Measurements from ENCODE around the gene CTNNA1.
"Not testable (repeated sequence)": the region's sequence is repeated elsewhere in the genome, so short reads cannot be mapped to it uniquely, and the experiment has no call there.

CTNNA1 gene

GRCh38 chr5:138722544-138723177 lies 30.6 kb upstream of the CTNNA1 start:
- in situ Hi-C loops (cut with MboI; ENCODE audit: low sequenced_read_pairs), result no loop called here

DNA sequence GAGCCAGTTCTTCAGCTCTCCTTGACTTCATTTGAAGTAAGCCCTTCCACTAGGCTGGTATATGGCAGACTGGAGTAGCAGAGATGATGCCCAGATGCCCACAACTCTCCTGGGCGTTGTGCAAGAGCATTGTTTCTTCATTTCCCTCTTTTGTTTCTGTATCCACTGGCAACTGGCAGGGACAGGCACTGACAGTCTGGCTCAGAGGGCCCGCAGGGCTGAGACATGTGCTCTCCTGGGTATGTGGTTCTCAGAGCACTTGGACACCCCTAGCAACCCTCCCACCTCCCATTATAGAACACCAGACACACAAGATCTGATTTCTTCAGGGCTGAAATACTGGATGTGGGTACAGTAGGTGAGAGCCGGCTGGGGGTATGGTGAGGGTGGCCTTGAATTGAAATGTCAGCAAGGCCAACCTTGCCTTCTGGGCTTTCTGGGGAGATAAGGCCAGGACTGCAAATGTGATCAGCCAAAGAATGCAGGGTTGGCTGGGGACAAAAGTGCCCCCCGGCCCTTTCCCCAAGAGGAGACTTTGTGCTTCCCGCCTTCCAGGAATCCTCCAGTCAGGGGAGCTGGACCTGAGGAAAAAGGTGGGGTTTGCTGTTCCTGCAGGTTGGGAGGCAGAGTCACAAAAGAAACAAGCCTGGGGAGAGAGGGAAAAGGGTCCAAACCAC lies 28.6 kb upstream of the CTNNA1 start:
- in situ Hi-C loops (cut with MboI; ENCODE audit: low sequenced_read_pairs), result no loop called here

- in situ Hi-C loops (cut with MboI; ENCODE audit: low sequenced_read_pairs), result no loop called here
Observed at GRCh38 chr5:138725153-138725817, 27.9 kb upstream of the CTNNA1 start.

DNA sequence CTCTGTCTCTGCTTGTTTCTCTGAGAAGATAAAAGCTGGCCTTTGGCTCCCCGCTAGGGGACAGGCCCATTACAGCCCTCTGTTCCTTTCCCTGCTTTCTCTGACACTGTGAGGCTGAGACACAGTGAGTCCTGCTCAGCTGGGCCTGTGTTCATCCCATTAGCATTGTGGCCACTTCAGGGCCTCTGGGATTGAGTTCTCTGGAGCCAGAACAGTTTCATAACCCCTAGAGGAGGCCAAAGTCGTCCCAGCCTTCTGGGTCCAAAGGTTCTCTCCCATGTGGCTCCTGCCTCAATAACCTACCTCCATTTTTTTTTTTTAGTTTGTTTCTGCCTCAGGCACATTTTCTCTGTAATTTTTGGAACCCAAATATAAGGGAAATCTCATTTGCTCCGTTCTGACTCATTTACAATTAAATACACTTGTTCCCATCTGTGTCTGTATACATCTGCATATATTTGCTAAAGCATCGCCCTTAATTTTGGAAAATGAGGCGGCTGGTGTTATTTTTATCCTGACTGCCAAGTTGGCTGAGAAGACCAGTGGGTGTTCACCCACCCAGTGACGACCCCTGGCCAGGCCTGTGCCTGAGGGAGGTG lies 27.3 kb upstream of the CTNNA1 start:
- in situ Hi-C loops (cut with MboI; ENCODE audit: low sequenced_read_pairs), result no loop called here

DNA sequence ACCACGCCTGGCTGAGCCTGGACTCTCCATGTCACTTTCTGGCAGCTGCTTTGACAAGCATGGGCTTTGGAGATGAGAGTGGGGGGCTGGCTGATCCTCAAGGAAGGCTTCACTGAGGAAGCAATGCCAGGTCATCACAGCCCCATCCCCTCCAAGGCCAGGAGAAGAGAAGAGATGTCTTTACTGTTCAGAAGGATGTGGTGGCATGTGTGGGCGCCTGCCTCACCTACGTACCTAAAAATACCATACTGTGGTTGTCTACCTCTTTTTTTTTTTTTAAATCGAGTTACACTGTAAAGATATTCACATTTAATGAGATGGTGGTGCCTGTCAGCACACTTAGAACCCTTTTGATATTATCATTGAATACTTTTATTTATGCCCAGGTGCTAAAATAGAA lies 26.4 kb upstream of the CTNNA1 start:
- in situ Hi-C loops (cut with MboI; ENCODE audit: low sequenced_read_pairs), result no loop called here

GRCh38 chr5:138730496-138730895 lies 22.7 kb upstream of the CTNNA1 start:
- in situ Hi-C loops (cut with MboI; ENCODE audit: low sequenced_read_pairs), result not testable (repeated sequence)

- in situ Hi-C loops (cut with MboI; ENCODE audit: low sequenced_read_pairs), result no loop called here
Observed at GRCh38 chr5:138732466-138732865, 20.8 kb upstream of the CTNNA1 start.

DNA sequence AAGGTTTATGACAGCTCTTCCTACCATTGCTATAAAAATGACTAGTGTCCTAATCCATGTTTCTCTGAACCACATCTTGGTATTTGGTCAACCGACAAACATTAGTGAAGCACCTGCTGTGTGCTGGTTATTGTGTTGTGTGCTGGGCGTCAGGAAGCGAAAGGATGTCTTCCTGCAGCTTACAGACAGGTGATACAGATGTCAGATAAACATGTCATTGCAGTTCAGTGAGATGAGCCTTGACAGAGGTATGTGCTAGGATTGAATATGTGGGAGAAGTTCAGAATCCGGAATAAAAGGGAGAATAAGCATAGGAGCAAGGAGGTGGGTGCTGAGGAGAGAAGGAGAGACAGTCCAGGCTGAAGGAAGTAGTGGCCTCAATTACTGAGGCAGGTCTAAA lies 20.3 kb upstream of the CTNNA1 start:
- in situ Hi-C loops (cut with MboI; ENCODE audit: low sequenced_read_pairs), result no loop called here

DNA sequence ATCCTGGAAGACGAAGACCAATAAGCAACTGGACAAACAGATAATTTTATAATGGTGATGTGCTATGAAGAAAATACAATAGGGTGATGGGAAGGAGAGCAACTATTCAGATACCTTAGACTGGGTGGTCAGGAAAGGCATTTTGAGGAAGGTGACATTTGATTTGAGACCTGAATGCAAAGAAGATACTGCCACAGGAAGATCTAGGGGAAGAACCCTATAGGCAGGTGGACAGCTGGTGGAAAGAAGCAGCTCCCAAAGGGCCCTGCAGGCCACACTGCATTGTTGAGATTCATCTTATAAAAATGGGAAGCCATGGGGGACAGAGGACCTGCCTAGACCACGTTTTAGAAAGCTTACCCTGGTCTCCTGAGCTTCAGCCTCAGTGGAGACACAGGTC lies 19.7 kb upstream of the CTNNA1 start:
- in situ Hi-C loops (cut with MboI; ENCODE audit: low sequenced_read_pairs), result no loop called here

DNA sequence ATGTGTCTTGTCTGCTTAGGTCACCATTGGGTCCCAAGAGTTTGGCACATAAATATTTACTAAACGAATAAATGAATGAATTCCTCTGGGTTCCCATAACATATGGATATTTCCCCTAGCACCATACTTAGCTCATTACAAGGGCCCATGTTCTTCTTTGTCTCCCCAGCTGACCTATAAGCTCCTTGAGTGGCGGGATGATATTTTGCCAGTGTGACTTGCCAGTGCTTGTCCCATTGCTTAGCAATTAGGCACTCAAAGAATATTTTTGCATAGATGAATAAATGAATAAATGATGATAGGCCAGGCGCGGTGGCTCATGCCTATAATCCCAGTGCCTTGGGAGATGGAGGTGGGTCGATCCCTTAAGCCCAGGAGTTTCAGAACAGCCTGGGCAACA lies 16.9 kb upstream of the CTNNA1 start:
- in situ Hi-C loops (cut with MboI; ENCODE audit: low sequenced_read_pairs), result no loop called here

DNA sequence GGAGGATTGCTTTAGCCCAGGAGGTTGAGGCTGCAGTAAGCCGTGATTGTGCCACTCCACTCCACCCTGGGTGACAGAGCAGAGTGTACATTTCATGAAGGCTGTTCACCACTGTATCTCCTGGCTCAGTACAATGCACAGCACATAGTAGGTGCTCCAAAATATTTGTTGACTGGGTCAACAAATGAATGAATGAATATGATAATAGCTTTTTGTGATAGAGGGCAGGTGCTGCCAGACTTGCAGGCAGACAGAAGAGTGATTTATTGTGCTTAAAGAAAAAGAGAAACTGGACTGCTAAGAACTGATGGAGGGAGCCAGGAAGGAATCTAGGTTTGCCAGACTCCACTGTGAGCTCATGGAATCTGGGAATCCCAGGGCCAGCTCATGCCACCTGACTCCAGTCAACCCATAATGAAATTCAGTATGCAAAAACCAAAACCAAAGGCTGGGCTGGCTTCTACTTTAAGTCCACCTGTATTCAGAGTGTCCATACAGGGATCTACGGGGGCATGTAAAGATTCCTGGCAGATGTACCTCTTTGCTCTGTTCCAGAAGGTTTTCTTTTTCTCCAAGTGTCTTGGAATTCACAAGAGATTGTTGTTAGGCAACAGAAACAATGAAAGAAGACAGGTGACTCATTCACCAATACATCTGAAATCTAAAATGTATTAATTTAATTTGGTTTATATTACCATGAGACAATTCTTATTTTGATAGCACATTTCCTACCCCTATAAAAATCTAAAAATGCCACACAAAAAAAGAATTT lies 15.5 kb upstream of the CTNNA1 start:
- in situ Hi-C loops (cut with MboI; ENCODE audit: low sequenced_read_pairs), result no loop called here

DNA sequence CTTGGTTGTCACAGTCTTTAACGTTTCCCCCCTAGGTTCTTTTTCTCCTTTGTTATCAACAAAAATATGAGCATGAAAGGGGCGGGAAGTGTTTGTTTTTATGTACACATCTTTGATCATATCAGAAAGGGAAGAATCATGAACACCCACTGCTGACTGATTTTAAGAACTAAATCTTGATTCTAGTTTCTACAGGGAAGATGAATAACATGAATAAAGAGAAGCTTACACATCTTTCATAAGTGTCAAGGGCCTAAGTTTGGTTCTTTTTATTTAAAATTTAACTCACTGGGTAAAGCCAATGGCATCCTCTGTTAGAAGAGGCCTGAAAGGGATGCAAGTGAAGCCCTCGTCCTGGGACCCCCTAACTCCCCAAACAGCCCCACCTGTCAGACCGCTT lies 14.8 kb upstream of the CTNNA1 start:
- in situ Hi-C loops (cut with MboI; ENCODE audit: low sequenced_read_pairs), result no loop called here

DNA sequence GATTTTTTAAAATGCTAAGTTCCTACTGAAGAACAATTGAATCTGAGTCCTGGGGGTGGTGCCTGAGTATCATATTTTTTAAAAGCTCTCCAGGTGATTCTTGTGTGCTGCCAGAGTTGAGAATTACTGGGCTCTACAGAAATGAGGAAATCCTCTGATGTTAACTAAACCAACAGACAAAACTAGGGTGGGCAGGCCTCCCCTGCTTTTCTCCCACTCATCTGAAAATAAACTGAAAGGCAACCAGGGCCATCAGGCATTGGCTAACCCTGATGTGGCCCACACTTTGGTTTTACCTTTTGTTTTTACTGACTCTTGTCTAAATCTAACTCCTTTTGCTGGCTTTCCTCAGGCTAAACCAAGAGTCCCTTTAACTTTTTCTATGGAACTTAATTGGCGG lies 13.3 kb upstream of the CTNNA1 start:
- in situ Hi-C loops (cut with MboI; ENCODE audit: low sequenced_read_pairs), result no loop called here

- in situ Hi-C loops (cut with MboI; ENCODE audit: low sequenced_read_pairs), result no loop called here
Observed at GRCh38 chr5:138743484-138743883, 9.7 kb upstream of the CTNNA1 start.

DNA sequence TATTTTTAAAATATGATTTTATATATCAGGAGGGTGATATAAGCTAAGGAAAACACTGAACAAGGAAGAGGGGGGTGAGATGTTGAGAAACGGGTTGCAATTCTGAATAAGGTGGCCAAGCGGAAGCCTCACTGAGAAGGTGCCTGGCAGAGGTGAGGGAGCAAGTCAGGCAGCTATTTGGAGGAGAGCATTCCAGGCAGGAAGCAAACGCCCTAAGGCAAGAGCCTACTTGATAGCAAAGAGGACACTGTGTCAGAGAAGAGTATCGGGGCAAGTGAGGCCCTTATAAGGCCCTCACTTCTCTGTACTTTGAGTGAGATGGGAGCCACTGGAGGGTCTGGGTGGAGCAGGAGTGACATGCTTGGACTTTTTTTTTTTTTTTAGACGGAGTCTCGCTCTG lies 8.0 kb upstream of the CTNNA1 start:
- in situ Hi-C loops (cut with MboI; ENCODE audit: low sequenced_read_pairs), result no loop called here

DNA sequence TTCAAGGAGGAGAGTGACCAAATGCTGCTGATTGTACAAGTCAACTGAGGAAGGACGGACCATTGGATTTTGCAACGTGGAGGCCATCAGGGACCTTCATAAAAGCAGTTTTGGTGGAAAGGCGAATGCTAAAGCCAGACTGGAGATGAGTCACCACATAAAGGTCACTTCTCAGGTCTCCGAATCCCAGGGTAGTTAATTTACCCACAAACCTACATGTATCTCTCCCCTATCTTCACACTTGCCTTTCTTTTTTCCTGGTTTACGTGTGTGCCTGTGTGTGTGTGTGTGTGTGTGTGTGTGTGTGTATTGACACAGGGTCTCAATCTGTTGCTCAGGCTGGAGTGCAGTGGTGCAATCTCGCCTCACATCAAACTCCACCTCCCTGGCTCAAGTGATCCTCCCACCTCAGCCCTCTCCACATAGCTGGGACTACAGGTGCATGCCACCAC lies 4.6 kb upstream of the CTNNA1 start:
- in situ Hi-C loops (cut with MboI; ENCODE audit: low sequenced_read_pairs), result no loop called here

DNA sequence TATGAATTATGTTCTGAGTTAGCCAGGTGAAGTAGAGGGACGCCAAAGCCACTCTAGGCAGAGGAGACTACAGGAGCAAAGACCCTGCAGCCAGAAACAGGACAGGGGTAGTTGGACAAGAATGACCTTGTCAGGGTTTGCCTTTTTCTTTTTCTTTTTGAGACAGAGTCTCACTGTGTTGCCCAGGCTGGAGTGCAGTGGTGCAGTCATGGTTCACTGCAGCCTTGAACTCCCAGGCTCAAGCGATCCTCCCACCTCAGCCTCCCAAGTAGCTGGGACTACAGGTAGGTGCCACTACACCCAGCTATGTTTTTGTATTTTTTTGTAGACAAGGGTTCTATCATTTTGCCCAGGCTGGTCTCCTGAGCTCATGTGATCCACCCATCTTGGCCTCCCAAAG lies 1.9 kb upstream of the CTNNA1 start:
- in situ Hi-C loops (cut with MboI; ENCODE audit: low sequenced_read_pairs), result not testable (repeated sequence)

- in situ Hi-C loops (cut with MboI; ENCODE audit: low sequenced_read_pairs), result no loop called here
Observed at GRCh38 chr5:138752341-138752950, 779 bp upstream of the CTNNA1 start.

DNA sequence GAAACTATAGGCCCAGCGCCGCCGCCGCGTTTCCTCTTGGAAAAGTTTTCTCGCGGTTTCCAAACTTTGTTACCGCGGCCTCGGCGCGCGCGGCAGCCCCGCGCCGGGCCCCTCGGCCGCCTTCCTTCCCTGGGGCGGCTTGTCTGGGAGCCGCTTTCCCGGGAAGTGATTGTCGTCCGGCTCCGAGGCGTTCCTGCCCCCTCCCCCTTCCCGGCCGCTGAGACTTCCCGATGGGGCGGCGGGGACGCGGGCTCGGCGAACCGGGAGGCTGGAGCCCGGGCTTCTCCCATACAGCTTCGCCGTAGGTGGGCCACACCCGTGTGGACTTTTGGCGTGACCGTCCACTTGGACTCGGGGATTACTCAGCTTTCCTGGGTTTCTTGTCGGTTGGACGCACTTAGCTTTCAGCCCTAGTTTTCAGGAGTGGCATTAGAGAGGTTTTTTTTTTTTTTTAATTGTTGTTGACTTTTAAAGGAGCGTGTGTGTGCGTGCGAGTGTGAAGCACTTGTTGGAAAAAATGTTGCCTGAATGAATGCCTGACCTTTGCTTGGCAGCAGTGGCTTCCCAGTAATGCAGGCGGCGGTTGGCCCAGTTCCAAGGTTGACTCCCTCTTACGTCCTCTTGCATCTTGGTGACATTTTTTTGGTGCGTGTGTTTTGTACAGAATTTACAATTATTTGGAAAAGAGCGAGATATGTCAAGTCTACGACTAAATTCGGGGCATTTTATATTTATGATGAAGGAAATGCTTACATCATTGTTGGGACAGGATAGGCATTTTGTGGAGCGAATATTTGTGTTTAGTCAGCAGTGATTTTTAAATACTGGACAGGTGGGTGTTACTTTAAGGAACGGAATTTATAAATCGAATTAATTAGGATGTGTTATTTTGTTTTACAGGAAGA lies 821 bp downstream of the CTNNA1 start:
- in situ Hi-C loops (cut with MboI; ENCODE audit: low sequenced_read_pairs), result no loop called here

- in situ Hi-C loops (cut with MboI; ENCODE audit: low sequenced_read_pairs), result no loop called here
Observed at GRCh38 chr5:138754699-138755057, 1.5 kb downstream of the CTNNA1 start.

Data from HL-60/S4 treated with retinoic acid at 250 ng/mL for 4 days and 3 days (cell line).